ENCODE results near the gene PPP1R3F.

GRCh38 chrX:49249071-49249470 lies 20.5 kb upstream of the PPP1R3F start:
- TF ChIP-seq POLR2AphosphoS5 (IDR thresholded peaks at IDR 0.05) (no peak), CTCF (IDR thresholded peaks at IDR 0.05) (no peak), POLR2A (IDR thresholded peaks at IDR 0.05) (no peak)

Measured in prostate gland (tissue), 2 donors.